HUES6 (cell line): Measurements from ENCODE around the gene OSBPL2.
A peak's percentile ranks its signal among the peaks of the same experiment; 100 is the strongest.

Source experiments
- H3K27ac ChIP-seq: 2 replicates; pipeline ENCODE4 v1.7.0; 2013; ENCODE audit warnings: low read depth, mild to moderate bottlenecking, low read length, inconsistent platforms
- H3K27me3 ChIP-seq: 2 replicates; pipeline ENCODE4 v1.6.1; 2013; ENCODE audit warnings: low read length; ENCODE audit not compliant: control insufficient read depth, insufficient read depth
- H3K36me3 ChIP-seq: 2 replicates; pipeline ENCODE4 v1.6.1; 2013; ENCODE audit warnings: low read length; ENCODE audit not compliant: control insufficient read depth, insufficient read depth
- H3K4me1 ChIP-seq: 2 replicates; pipeline ENCODE4 v1.6.1; 2013; ENCODE audit warnings: low read length; ENCODE audit not compliant: control insufficient read depth, insufficient read depth
- H3K4me3 ChIP-seq: 2 replicates; pipeline ENCODE4 v1.5.1; 2013; ENCODE audit warnings: low read depth, low read length
- H3K9ac ChIP-seq: one replicate; pipeline ENCODE4 v1.6.1; 2013; ENCODE audit warnings: mild to moderate bottlenecking, low read length
- H3K9me3 ChIP-seq: 2 replicates; pipeline ENCODE4 v1.6.1; 2013; ENCODE audit warnings: low read depth, low read length; ENCODE audit not compliant: control insufficient read depth, insufficient read depth

The OSBPL2 gene

GRCh38 chr20:62323980-62324906, 85.9 kb downstream of the OSBPL2 start:
- Histone ChIP-seq H3K4me1 (no peaks in the 10 kb centered on the region), H3K27me3 (no peaks in the 10 kb centered on the region), H3K27ac (no peak overlapping the region), H3K9me3 (no peaks in the 10 kb centered on the region), H3K4me3 (no peak overlapping the region), H3K36me3 (peaks cover 90% of the 10 kb centered on the region), H3K9ac (no peak overlapping the region)

GRCh38 chr20:62325172-62325905, 87.0 kb downstream of the OSBPL2 start:
- peaks cover 91% of the 10 kb centered on the region for H3K36me3 ChIP-seq
- no peaks in the 10 kb centered on the region for H3K9me3 ChIP-seq
- no peaks in the 10 kb centered on the region for H3K27me3 ChIP-seq
- H3K27ac ChIP-seq: no peak overlapping the region
- no peak overlapping the region for H3K9ac ChIP-seq
- no peaks in the 10 kb centered on the region for H3K4me1 ChIP-seq
- H3K4me3 ChIP-seq: no peak overlapping the region

DNA sequence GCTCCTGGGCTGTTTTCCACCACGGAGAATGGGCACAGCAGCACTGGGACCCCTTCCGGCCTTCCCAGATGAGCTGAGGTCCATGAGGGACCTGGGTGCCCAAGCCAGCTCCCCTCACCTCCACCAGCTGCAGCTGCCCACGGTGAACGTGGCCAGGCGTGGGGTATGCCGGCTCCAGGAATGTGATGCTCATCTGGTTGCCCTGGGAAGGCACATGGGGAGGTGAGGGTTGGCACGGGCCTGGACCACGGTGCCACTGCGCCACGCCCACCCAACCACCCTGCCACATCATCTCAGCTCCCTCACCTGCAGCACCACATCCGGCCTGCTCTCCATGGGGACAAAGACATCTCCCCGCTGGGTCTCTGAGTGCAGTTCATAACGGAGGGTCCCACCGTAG, 88.2 kb downstream of the OSBPL2 start:
- Histone ChIP-seq H3K4me1 (no peaks in the 10 kb centered on the region), H3K27me3 (no peaks in the 10 kb centered on the region), H3K9ac (no peak overlapping the region), H3K36me3 (peaks cover 97% of the 10 kb centered on the region), H3K4me3 (no peak overlapping the region), H3K27ac (no peak overlapping the region), H3K9me3 (no peaks in the 10 kb centered on the region)

DNA sequence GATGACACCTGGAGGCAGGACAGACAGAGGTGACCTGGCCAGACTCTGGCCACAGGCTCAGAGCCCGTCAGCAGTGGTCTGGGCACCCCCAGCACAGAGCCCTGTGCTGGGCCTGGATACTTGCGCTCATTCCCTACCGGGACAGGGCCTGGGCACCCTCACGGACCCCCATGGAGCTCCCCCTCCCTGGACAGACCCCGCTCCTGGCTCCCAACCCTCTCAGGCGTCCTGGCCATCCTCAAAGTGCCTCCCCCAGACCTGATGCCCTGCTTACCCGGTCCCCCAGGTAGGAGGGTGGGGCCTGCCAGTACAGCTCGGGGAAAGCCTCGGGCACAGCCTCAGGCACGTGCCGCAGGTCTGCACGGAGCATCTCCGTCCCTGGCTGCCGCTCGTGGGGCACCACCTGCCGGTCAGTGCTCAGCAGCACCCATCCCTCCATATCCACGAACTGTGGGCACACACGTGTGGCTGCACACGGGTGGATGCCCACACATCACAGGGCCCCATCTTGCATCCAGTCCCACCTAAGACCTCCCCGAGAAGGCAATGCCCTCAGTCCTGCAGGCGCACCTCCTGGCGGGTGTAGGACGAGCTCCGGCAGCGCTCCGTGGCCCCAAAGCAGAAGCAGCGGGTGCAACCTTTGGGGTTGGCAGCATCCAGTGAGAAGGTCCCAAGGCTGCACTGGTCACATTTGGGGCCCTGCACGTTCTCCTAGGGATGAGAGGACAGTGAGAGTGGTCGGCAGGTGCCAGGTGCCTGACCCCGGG, 88.8 kb downstream of the OSBPL2 start:
- Histone ChIP-seq H3K36me3 (peaks cover 97% of the 10 kb centered on the region), H3K9ac (no peak overlapping the region)

DNA sequence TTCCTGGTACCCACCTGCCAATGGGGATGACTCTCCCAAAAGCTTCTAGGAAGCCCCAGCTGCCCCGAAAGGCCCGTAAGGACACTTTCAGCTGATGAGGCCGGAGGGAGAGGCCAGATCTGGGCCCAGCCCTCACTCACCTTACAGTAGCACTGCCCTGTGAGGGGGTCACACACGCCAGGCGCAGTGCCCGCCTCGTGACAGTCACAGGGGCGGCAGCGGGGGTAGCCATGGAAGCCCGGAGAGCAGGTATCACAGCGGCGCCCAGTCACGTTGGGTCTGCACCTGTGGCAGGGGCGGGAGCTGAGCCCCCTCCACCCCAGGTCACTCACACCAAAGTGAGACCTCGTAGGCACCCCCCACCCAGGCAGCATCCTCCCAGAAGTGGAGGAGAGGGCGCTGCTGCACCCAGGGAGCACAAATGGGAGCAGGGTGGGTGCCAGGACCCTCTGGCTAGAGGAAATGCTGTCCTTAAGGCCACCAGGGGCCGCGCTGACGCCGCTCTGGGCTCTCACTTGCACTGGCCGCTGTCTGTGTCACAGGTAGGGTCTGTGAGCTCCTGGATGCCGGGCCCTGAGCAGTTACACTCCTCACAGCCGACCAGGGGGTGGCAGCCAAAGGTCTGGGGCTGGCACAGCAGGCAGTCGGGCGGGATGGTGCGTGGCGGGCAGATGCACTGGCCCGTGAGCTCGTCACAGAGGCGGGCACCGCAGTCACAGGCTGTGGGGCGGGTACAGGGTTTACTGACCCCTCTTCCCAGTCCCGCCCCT, 89.6 kb downstream of the OSBPL2 start:
- H3K27me3 ChIP-seq: no peaks in the 10 kb centered on the region
- peaks cover 99% of the 10 kb centered on the region for H3K36me3 ChIP-seq
- no peaks in the 10 kb centered on the region for H3K4me1 ChIP-seq
- H3K4me3 ChIP-seq: no peak overlapping the region
- no peak overlapping the region for H3K9ac ChIP-seq
- H3K9me3 ChIP-seq: no peaks in the 10 kb centered on the region
- no peak overlapping the region for H3K27ac ChIP-seq

More for the DNA sequence above, 88.8 kb downstream of the OSBPL2 start:
- H3K27me3 ChIP-seq: no peaks in the 10 kb centered on the region
- H3K9me3 ChIP-seq: no peaks in the 10 kb centered on the region
- no peak overlapping the region for H3K27ac ChIP-seq
- no peak overlapping the region for H3K4me3 ChIP-seq
- no peaks in the 10 kb centered on the region for H3K4me1 ChIP-seq

DNA sequence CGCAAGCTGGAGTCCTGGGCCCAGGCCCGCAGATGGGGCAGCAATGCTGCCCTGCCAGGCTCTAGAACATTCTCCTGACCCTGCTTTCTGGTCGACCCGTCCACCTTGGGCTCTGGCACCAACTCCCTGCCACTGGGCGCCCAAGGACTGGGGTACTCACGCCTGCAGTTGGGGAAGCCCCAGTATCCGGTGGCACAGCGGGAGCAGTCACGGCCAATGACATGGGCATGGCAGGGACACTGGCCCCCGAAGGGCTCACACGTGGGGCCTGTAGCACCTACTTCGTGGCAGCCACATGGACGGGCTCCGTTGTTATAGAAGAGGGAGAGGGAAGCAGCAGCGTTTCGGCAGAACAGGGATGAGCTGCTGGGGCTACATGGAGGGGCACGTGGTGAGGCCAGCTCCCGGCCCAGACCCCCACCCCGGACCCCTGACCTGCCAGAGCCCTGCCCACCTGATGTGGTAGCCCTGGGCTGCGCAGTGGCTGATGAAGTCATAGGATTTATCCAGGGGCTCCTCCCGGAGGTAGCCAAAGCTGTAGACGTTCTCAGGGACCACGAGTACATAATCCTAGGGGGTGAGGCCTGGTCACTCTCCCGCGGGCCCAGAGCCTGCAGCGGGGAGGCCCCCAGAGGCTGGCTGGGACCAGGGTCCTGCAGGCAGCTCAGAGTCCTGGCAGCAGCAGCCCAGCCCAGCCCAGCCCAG, 90.5 kb downstream of the OSBPL2 start:
- H3K4me3 ChIP-seq: no peak overlapping the region
- no peak overlapping the region for H3K9ac ChIP-seq
- H3K27me3 ChIP-seq: no peaks in the 10 kb centered on the region
- no peaks in the 10 kb centered on the region for H3K9me3 ChIP-seq
- no peaks in the 10 kb centered on the region for H3K4me1 ChIP-seq
- peaks cover 99% of the 10 kb centered on the region for H3K36me3 ChIP-seq
- no peak overlapping the region for H3K27ac ChIP-seq

GRCh38 chr20:62329389-62330377, 91.4 kb downstream of the OSBPL2 start:
- Histone ChIP-seq H3K36me3 (peaks cover 98% of the 10 kb centered on the region), H3K27me3 (no peaks in the 10 kb centered on the region), H3K4me1 (no peaks in the 10 kb centered on the region), H3K27ac (peak overlapping the region; percentile 41; the same call in 1 of the 2 replicates), H3K9me3 (no peaks in the 10 kb centered on the region), H3K4me3 (no peak overlapping the region), H3K9ac (no peak overlapping the region)

DNA sequence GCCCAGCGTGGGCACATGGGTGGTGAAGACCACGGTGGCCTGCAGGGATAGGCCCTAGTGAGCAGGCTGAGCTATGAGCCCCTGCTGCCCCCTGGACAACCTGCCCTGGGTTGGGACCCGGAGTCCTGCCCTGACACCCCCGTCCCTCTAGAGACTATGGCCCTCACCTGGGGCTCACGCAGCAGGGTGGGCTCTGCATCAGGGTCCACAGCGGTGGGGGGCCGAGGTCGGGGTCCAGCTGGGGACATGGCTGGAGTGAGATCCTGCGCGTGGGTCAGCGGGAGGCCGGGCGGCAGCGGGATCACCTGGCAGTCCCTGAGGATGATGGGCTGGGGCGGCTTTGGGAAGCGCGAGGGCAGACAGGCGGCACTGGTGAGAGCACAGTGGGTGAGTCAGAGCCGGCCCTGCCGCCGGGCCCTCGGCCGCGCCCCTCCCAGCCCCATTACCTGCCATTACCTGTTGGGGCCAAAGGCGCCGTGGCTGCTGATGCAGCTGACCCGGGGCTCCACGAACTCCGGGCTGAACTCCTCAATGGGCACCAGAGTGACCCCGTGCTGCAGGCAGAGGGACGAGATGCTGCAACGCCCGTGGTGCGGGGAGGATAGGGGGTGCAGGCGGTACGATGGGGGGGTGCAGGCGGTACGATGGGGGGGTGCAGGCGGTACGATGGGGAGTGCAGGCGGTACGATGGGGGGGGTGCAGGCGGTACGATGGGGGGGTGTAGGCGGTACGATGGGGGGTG, 92.4 kb downstream of the OSBPL2 start:
- Histone ChIP-seq H3K36me3 (peaks cover 96% of the 10 kb centered on the region), H3K27ac (no peak overlapping the region), H3K4me1 (no peaks in the 10 kb centered on the region), H3K27me3 (no peaks in the 10 kb centered on the region), H3K4me3 (no peak overlapping the region), H3K9me3 (no peaks in the 10 kb centered on the region), H3K9ac (no peak overlapping the region)

DNA sequence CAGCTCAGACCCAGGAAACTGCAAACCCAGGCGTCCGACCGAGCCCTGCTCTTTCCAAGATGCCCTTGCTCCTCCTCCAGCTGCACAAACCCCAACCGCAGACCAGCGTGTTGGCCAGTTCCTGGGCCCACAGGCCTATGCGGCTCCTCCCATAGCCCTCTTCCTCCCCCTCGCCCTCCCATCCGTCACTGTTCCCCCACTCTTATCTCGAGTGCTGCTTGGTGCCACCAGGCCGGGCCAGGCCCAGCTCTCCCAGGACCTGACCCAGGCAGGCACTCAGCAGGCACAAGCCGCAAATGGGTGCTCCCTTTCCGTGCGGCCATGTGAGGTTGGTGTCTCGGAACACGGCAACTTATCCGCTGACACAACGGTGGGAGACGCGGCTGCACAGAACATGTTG, 93.0 kb downstream of the OSBPL2 start:
- H3K4me1 ChIP-seq: no peaks in the 10 kb centered on the region
- H3K27ac ChIP-seq: no peak overlapping the region
- H3K27me3 ChIP-seq: no peaks in the 10 kb centered on the region
- no peak overlapping the region for H3K9ac ChIP-seq
- H3K4me3 ChIP-seq: no peak overlapping the region
- peaks cover 96% of the 10 kb centered on the region for H3K36me3 ChIP-seq
- no peaks in the 10 kb centered on the region for H3K9me3 ChIP-seq
